Right cardiac atrium (tissue), 5 donors: ENCODE results near the gene SMIM13. TPM values are rescaled to one million over a fixed set of nuclear protein-coding genes. Genes with fewer than 3 reads are reported as not detected.

Experiments
- ATAC-seq, 2 donors: fragments of 200-7000 bp; cut with Tn5 transposase; one replicate each; pipeline versions ENCODE4 v1.8.0 to v1.9.1; 2020; ENCODE audit warnings: moderate library complexity in 2 of 2, mild to moderate bottlenecking in 1 of 2
- DNase-seq, 3 donors: peaks; one replicate each; pipeline ENCODE4 v3.0.0-alpha.2; 2020
- H3K27ac ChIP-seq: one replicate; pipeline ENCODE4 v1.5.1; 2013; ENCODE audit warnings: mild to moderate bottlenecking, low read length, control low read depth, moderate library complexity
- H3K27me3 ChIP-seq: one replicate; pipeline ENCODE4 v1.6.1; 2013; ENCODE audit not compliant: control insufficient read depth, insufficient read depth
- H3K4me1 ChIP-seq: one replicate; pipeline ENCODE4 v1.6.1; 2013; ENCODE audit warnings: low read length; ENCODE audit not compliant: control insufficient read depth, insufficient read depth
- H3K4me3 ChIP-seq: one replicate; pipeline ENCODE4 v1.5.1; 2013; ENCODE audit warnings: low read length, control low read depth
- H3K9me3 ChIP-seq: one replicate; pipeline ENCODE4 v1.6.1; 2013; ENCODE audit warnings: low read length; ENCODE audit not compliant: control insufficient read depth
- WGBS: extraction: QIAGEN DNeasy Blood & Tissue Kit; methylation state at CpG from one replicate; pipeline ENCODE4 v1.1.7; 2013; 5-methylcytosine and 5-hydroxymethylcytosine counted together
- intact Hi-C, 4 donors: fragments of 100-400 bp; cut with DNase I; formaldehyde crosslinking; loops; one replicate each; pipeline versions ENCODE4 v1.11.0 to v1.14.0; 2022 to 2023
- polyA plus RNA-seq: library from polyadenylated mRNA; stranded (reverse); fragments of 200-250 nt; gene quantifications from one replicate; pipeline ENCODE4 v1.2.3, GENCODE V29; 2013
- total RNA-seq, 4 donors: library from RNA; stranded (reverse); fragmentation: NEBNext Ultra II Directional; extraction: Animal tissue kit (Norgen Biotek cat#: 25700); gene quantifications; one replicate each; pipeline ENCODE4 v1.2.1, GENCODE V29; 2021
- donor health status: healthy with polysubstance abuse.
- donor health status: DM: no; HTN: yes; CAD: no.
- donor health status: DM: no; HTN: no; CAD: no.
- donor health status: DM: no; HTN: yes; CAD: no; lungs with severe emphysema.
- donor health status: DM: yes; HTN: yes; CAD: no.

Gene SMIM13
- total and polyA plus RNA-seq, 5 donors: 8.1 to 14.5 (median 12.6) TPM

- no peak for DNase-seq
- 78% methylated on average over 2 of the region's 2 CpGs for WGBS
- intact Hi-C loops: no loop called here
- Histone ChIP-seq H3K4me3 (no peak overlapping the region), H3K4me1 (no peaks in the 10 kb centered on the region), H3K9me3 (no peaks in the 10 kb centered on the region), H3K27ac (no peak overlapping the region), H3K27me3 (no peaks in the 10 kb centered on the region)
- no peak for ATAC-seq
Measured at GRCh38 chr6:11062715-11063114, 30.9 kb upstream of the SMIM13 start.

- ATAC-seq (no peak), DNase-seq (no peak)
- Histone ChIP-seq H3K27ac (no peak overlapping the region), H3K9me3 (no peaks in the 10 kb centered on the region), H3K4me1 (no peaks in the 10 kb centered on the region), H3K27me3 (no peaks in the 10 kb centered on the region), H3K4me3 (no peak overlapping the region)
- WGBS: 68% methylated on average over 3 of the region's 3 CpGs
- intact Hi-C loops: loop anchor here (5.0 kb wide), 1 partner anchor 113 kb away; no protein-coding TSS in a partner anchor
Measured at GRCh38 chr6:11064836-11065235, 28.8 kb upstream of the SMIM13 start.

- no peaks in the 10 kb centered on the region for H3K27me3 ChIP-seq
- no peaks in the 10 kb centered on the region for H3K9me3 ChIP-seq
- no peaks in the 10 kb centered on the region for H3K4me1 ChIP-seq
- WGBS: 84% methylated on average over 6 of the region's 6 CpGs
- peak in 1 of 3 donors; percentile 40 for DNase-seq
- H3K27ac ChIP-seq: no peak overlapping the region
- no peak for ATAC-seq
- intact Hi-C loops: loop anchor here (5.0 kb wide), 1 partner anchor 113 kb away; no protein-coding TSS in a partner anchor
- H3K4me3 ChIP-seq: no peak overlapping the region
Measured at GRCh38 chr6:11065436-11066202, 28.0 kb upstream of the SMIM13 start.

GRCh38 chr6:11066505-11067347 lies 26.9 kb upstream of the SMIM13 start:
- Histone ChIP-seq H3K9me3 (no peaks in the 10 kb centered on the region), H3K4me1 (no peaks in the 10 kb centered on the region), H3K4me3 (no peak overlapping the region), H3K27me3 (no peaks in the 10 kb centered on the region), H3K27ac (no peak overlapping the region)
- ATAC-seq (no peak), DNase-seq (no peak)
- intact Hi-C loops: loop anchor here (5.0 kb wide), 1 partner anchor 114 kb away; no protein-coding TSS in a partner anchor
- WGBS: 94% methylated on average over 6 of the region's 6 CpGs

GRCh38 chr6:11067348-11067747 lies 26.3 kb upstream of the SMIM13 start:
- Histone ChIP-seq H3K9me3 (no peaks in the 10 kb centered on the region), H3K27ac (no peak overlapping the region), H3K4me3 (no peak overlapping the region), H3K27me3 (no peaks in the 10 kb centered on the region), H3K4me1 (no peaks in the 10 kb centered on the region)
- intact Hi-C loops: loop anchor here (5.0 kb wide), 1 partner anchor 115 kb away; no protein-coding TSS in a partner anchor
- 52% methylated on average over 2 of the region's 2 CpGs for WGBS
- no peak for DNase-seq
- no peak for ATAC-seq

GRCh38 chr6:11069760-11070159 lies 23.9 kb upstream of the SMIM13 start:
- no peak for DNase-seq
- 58% methylated on average over 2 of the region's 2 CpGs for WGBS
- Histone ChIP-seq H3K27me3 (no peaks in the 10 kb centered on the region), H3K4me3 (no peak overlapping the region), H3K4me1 (no peaks in the 10 kb centered on the region), H3K9me3 (no peaks in the 10 kb centered on the region), H3K27ac (no peak overlapping the region)
- intact Hi-C loops: loop anchor here (5.0 kb wide), 1 partner anchor 117 kb away; no protein-coding TSS in a partner anchor
- ATAC-seq: no peak

GRCh38 chr6:11072101-11072500 lies 21.5 kb upstream of the SMIM13 start:
- intact Hi-C loops: no loop called here
- 89% methylated on average over 4 of the region's 4 CpGs for WGBS
- Histone ChIP-seq H3K27me3 (no peaks in the 10 kb centered on the region), H3K4me3 (no peak overlapping the region), H3K9me3 (no peaks in the 10 kb centered on the region), H3K4me1 (no peaks in the 10 kb centered on the region), H3K27ac (no peak overlapping the region)
- ATAC-seq: no peak
- no peak for DNase-seq

- no peaks in the 10 kb centered on the region for H3K27me3 ChIP-seq
Measured at GRCh38 chr6:11076540-11076939, 17.1 kb upstream of the SMIM13 start.

GRCh38 chr6:11078266-11078665 lies 15.4 kb upstream of the SMIM13 start:
- DNase-seq (no peak), ATAC-seq (no peak)
- Histone ChIP-seq H3K4me1 (no peaks in the 10 kb centered on the region), H3K4me3 (no peak overlapping the region), H3K27me3 (no peaks in the 10 kb centered on the region), H3K9me3 (no peaks in the 10 kb centered on the region), H3K27ac (no peak overlapping the region)
- WGBS: 90% methylated on average over 4 of the region's 4 CpGs
- intact Hi-C loops: no loop called here

More at GRCh38 chr6:11076540-11076939, 17.1 kb upstream of the SMIM13 start:
- no peak for DNase-seq
- ATAC-seq: no peak
- Histone ChIP-seq H3K9me3 (no peaks in the 10 kb centered on the region), H3K27ac (no peak overlapping the region), H3K4me3 (no peak overlapping the region), H3K4me1 (no peaks in the 10 kb centered on the region)
- intact Hi-C loops: no loop called here
- 73% methylated on average over 2 of the region's 2 CpGs for WGBS

GRCh38 chr6:11080296-11080695 lies 13.3 kb upstream of the SMIM13 start:
- no peaks in the 10 kb centered on the region for H3K4me1 ChIP-seq
- H3K27ac ChIP-seq: no peak overlapping the region
- whole genome bisulfite sequencing: 70% methylated on average over 3 of the region's 3 CpGs
- H3K9me3 ChIP-seq: no peaks in the 10 kb centered on the region
- intact Hi-C loops: no loop called here
- no peak for ATAC-seq
- no peak overlapping the region for H3K4me3 ChIP-seq
- H3K27me3 ChIP-seq: no peaks in the 10 kb centered on the region
- DNase-seq: no peak

- Histone ChIP-seq H3K27me3 (no peaks in the 10 kb centered on the region), H3K9me3 (no peaks in the 10 kb centered on the region), H3K4me3 (no peak overlapping the region), H3K27ac (no peak overlapping the region), H3K4me1 (no peaks in the 10 kb centered on the region)
- no peak for DNase-seq
- ATAC-seq: no peak
- WGBS: 74% methylated on average over 4 of the region's 4 CpGs
- intact Hi-C loops: no loop called here
Measured at GRCh38 chr6:11083491-11083890, 10.1 kb upstream of the SMIM13 start.
